ENCODE results near the gene S100A14. TPM values are rescaled to one million over a fixed set of nuclear protein-coding genes. Genes with fewer than 3 reads are reported as not detected.
"Not testable (repeated sequence)": the region's sequence is repeated elsewhere in the genome, so short reads cannot be mapped to it uniquely, and the experiment has no call there.

Gene S100A14
- total RNA-seq, 1 donor from 2014 or later: 51.3 TPM

DNA sequence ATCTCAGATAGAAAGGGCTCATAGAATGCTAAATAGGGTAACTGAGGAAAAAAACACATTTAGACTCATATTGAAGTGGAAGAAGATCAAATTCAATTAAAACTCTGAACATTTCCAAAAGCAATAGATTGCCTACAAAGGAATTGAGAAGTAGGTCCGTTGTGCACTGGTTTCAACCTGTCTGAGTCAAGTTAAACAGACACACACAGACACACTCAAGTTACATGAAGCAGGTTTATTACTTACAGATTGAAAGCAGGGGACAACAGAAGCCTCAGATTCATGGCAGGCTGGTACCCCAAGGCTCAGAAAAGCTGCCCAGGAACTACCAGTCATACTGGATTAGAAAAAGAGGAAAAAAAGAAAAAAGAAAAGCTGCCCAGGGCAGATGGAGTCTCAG, 29.8 kb downstream of the S100A14 start:
- DNase-seq (ENCODE audit: low spot score): no peak

DNA sequence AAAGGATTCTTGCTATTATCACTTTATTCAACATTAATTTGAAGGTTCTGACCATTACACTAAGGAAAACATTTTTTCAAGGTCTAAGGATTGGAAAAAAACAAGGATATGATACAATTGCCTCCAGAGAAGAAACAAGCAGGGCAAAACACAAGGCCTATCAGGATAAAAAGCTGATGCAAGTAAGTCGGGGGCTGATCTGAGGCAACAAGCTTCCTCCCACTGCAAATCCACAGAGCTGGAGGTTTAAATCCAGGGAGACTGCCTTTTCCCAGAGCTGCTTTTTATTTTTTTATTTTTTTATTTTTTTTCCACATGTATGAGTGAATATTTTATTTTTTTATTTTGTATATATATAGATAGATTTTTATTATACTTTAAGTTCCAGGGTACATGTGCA, 31.1 kb downstream of the S100A14 start:
- DNase-seq (ENCODE audit: low spot score): no peak

DNA sequence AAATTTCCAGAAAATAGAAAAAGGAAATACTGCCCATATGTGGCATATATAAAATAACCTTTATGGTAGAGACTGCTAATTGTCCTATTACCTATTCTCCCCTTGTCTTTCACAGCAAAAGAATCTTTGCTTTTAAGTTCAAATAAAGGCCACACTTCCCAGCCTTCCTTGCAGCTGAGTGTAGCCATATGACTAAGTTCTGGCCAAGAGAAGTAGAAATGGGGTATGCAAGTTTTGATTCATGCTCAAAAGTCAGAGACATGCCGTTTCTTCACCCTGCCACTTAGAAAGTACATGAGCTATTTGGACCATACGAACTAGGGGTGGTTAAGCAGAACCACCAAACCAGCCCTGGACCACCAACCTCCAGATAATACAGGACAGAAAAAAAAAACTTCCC, 32.1 kb downstream of the S100A14 start:
- no peak for DNase-seq (ENCODE audit: low spot score)

DNA sequence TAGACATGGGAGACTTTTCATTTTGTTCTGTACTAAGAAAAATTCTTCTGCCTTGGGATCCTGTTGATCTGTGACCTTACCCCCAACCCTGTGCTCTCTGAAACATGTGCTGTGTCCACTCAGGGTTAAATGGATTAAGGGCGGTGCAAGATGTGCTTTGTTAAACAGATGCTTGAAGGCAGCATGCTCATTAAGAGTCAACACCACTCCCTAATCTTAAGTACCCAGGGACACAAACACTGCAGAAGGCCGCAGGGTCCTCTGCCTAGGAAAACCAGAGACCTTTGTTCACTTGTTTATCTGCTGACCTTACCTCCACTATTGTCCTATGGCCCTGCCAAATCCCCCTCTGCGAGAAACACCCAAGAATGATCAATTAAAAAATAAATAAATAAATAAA, 32.6 kb downstream of the S100A14 start:
- DNase-seq (ENCODE audit: low spot score): not testable (repeated sequence)

DNA sequence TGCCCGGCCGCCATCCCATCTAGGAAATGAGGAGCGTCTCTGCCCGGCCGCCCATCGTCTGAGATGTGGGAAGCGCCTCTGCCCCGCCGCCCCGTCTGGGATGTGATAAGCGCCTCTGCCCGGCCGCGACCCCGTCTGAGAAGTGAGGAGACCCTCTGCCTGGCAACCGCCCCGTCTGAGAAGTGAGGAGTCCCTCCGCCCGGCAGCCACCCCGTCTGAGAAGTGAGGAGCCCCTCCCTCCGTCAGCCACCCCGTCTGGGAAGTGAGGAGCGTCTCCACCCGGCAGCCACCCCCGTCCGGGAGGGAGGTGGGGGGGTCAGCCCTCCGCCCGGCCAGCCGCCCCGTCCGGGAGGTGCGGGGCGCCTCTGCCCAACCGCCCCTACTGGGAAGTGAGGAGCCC, 33.3 kb downstream of the S100A14 start:
- not testable (repeated sequence) for DNase-seq (ENCODE audit: low spot score)

DNA sequence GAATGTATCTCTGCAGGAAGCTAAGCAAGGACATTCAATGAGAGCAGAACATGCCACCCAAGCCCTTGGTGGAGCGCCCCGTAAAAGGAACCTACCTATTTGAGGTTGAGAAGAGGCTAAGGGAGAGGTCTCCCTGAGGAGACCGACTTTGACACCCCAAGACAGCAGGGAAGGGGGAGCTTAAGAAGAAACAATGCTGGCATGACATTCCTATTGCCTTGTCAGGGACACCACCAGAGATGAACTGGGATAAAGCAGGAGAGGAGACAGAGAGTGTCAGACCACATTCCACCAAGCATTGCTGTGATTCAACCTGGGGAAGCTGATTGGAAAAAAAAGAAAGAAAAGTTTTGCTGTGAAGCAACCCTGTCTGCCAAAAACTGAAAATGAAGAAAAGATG, 37.2 kb downstream of the S100A14 start:
- DNase-seq (ENCODE audit: low spot score): no peak

DNA sequence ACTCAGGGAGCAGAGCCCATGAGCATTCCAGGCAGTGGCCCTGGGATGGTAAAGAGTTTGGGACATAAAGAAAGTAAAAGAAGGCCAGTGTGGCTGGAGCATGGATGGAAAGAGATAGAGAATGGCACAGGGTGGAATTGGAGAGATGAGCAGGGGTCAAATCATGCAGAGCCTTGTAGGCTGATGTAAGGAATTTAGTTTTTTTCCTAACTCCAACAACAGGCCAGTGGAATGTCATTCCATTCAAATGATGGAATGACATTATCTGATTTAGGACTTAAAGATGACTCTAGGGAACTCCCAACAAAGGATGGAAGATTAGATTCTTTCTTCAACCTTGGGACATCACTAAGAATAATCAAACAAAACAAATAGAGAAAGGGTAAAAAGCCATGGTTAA, 37.6 kb downstream of the S100A14 start:
- no peak for DNase-seq (ENCODE audit: low spot score)

DNA sequence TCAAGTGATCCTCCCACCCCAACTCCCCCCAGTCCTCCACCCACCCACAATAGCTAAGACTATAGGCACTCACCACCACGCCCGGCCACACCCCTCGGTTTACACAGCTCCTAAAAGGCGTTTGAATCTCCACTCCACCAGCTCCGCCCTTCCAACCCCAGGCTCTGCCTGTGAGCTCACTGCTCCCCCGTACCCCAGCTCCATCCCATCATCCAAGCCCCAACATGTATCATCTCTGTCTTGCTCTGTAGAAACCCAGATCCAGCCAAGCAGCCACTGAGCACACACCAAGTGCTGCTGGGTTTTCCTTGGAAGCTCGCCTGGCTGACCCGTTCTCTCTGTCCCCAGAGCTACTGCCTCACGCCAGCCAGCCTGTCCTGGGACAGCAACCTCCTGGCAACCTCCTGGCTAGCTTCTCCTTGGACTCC, 38.5 kb downstream of the S100A14 start:
- no peak for DNase-seq (ENCODE audit: low spot score)

DNA sequence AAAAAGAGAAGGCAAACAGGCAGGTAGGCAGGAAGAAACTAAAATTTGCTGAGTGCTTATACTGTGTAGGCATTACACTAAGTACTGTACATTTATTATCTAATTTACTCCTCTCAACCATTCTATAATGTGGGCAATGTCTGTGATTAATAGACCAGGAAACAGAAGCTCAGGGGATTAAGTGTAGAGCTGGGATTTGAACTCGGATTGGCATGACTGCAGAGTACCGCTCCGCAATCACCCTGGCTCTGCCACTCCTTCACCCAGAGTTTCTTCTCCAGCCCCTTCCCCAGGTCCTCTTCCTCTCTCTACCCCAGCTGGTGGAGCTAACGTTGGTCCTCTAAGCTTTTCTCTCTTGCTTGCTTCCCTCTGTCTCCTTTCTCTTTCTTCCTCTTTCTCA, 39.0 kb downstream of the S100A14 start:
- DNase-seq (ENCODE audit: low spot score): no peak

DNA sequence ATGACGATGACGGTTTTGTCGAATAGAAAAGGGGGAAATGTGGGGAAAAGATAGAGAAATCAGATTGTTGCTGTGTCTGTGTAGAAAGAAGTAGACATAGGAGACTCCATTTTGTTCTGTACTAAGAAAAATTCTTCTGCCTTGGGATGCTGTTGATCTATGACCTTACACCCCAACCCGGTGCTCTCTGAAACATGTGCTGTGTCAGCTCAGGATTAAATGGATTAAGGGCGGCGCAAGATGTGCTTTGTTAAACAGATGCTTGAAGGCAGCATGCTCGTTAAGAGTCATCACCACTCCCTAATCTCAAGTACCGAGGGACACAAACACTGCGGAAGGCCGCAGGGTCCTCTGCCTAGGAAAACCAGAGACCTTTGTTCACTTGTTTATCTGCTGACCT, 40.6 kb downstream of the S100A14 start:
- not testable (repeated sequence) for DNase-seq (ENCODE audit: low spot score)

DNA sequence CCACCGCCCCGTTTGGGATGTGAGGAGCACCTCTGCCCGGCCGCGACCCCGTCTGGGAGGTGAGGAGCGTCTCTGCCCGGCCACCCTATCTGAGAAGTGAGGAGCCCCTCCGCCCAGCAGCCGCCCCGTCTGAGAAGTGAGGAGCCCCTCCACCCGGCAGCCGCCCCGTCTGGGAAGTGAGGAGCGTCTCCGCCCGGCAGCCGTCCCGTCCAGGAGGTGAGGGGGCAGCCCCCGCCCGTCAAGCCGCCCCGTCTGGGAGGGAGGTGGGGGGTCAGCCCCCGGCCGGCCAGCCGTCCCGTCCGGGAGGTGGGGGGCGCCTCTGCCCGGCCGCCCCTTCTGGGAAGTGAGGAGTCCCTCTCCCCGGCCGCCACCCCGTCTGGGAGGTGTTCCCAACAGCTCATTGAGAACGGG, 41.0 kb downstream of the S100A14 start:
- not testable (repeated sequence) for DNase-seq (ENCODE audit: low spot score)

DNA sequence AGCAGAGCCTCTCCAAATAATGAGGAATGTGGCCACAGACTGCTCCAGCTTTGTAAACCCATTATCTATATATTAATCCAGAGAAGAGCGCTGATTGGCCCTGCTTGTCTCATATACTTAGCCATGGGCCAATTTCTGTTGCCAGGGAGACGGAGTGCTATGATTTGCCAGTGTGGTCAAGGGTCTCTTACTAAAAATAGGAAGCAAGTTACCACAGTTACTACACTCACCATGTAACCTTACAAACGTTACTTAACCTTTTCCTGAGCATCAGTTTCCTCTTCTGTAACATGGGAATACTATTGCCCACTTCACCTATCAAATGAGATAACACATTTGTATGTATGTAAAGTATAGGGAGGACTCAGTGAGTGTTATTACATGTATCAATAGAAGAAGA, 42.8 kb downstream of the S100A14 start:
- DNase-seq (ENCODE audit: low spot score): no peak

DNA sequence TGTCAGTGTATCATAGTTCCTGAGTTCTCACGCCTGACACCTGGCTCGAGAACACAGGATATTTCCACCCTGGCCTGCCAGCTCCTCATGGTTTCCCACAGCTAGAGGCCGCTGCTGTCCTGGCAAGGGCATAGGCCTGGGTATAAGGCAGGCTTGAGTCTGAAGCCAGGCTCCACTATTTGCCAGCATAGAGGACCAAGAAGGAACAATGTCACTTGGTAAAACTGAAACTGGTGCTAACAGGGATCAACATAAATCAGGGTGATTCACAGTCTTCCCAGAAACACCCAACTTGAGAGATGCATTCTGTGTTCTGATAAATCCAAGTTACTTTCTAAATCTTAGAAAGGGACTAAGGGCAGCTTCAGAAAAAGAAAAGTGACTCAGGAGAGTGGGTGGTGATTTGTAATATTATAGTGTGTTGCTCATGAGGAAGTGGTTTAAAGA, 43.5 kb downstream of the S100A14 start:
- DNase-seq (ENCODE audit: low spot score): peak; percentile 85

DNA sequence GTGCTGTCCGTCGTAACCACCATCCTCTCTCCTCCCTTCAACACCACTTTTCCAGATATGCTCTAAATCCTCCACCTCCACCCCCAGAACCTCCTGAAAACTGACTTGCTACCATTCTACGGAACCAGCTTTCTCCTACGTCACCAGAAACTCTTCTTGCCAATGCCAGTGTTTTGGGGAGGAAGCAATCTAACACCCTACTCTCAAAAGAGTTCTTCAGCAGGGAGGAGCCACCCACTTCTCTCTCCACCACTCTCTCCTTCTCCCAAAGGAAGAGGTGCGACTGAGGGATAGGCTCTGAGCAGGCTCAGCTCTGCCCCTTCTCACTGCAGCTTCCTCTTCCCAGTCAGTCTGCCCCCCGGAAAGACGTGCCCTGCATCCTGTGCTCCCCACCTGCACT, 44.4 kb downstream of the S100A14 start:
- DNase-seq (ENCODE audit: low spot score): no peak

DNA sequence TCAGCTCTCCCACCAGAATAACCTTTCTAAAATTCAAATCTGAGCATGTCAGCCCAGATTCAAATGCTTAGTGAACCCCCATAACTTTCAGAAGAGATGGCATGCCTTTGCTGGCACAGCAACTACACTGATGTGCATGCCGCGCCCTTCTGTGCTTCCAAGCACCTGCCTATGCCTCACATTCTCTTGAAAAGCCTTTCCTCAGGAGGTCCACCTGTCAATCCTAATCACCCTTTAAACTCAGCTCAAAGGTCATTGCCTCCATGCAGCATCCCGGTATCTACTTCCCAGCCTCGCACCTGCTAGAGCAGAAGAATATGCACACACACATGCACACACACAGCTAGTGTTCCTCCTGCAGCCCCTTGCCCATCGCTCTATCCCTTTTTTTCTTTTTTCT, 45.3 kb downstream of the S100A14 start:
- no peak for DNase-seq (ENCODE audit: low spot score)

DNA sequence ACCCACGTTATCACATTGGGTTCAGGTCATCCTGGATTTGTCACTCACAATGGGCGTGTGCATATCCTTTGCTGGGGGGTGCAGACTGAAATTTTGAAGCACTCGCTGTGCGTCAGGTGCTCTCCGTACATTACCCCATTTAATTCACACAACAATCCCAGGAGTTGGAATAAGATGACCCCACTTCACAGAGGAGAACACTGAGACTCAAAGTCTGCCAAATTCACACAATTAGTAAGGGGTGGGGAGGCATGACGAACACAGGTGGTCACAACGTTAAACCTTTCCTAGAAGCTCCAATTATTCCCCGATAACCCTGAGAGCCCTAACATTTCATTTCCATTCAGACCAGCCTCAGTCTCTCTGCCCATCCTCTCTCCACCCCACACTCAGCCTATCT, 46.7 kb downstream of the S100A14 start:
- no peak for DNase-seq (ENCODE audit: low spot score)

DNA sequence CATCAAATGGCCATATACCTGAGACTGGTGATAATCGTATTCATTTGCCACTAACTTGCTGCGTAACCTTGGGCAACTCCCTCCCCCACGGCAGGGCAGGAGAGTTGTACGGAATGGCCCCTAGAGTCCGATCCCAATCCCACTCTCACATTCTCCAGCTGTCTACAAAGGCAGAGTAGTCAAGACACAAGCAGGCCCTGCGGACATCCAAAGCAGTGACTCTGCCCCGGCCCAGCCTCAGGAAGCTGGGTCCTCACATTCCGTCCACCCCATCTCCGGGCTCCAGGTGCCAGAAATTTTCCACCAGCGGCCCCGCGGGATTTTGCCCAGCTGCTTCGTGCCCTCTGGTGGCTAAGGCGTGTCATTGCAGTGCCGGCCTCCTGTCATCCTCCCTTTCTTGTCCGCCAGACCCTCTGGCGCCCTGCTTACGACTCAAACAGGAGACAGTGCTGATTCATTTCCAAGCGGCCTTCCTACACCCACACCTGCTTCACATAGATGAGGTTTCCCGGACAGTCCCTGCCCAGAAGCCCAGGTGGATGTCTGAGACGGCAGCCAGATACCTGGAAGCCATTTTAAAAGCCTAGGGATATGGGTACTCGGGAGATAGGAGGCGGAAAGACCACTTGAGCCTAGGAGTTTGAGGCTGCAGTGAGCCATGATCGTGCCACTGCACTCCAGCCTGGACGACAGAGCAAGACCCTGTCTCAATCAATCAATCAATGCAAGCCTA, 47.6 kb downstream of the S100A14 start:
- peak; percentile 93 for DNase-seq (ENCODE audit: low spot score)

DNA sequence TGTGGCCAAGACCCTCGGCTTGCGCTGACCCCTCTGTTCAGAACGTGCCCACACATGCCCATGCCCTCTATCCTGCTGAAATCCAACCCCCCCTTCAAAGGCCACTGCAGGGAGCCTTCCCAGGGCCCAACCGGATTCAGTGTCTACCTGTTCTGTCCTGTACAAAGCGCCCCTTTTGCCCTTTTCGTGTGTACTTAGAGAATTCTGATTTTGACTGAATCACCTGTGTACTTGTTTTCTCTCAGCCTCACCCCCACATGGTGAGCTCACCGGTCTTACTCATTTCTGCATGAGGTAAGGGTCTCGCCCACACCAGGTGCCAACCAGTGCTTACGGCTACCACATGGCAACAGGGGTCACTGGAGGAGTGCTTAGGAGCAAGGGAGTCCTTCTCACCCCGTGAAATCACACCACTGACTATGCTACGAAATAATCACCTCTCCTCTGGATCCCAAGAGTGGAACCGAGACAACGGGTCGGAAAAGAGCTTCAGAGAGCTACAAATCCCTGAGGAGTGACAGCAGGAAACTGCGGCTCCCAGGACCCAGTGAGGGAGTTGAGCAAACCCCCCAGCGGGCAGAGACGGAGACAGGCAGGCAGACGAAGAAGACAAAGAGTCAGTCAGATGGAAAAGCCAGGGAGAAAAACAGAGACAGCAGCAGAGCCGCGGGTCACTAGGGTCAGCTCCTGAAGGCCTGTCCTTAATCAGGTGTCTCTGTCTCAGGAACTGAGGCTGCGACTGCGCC, 48.3 kb downstream of the S100A14 start:
- no peak for DNase-seq (ENCODE audit: low spot score)

DNA sequence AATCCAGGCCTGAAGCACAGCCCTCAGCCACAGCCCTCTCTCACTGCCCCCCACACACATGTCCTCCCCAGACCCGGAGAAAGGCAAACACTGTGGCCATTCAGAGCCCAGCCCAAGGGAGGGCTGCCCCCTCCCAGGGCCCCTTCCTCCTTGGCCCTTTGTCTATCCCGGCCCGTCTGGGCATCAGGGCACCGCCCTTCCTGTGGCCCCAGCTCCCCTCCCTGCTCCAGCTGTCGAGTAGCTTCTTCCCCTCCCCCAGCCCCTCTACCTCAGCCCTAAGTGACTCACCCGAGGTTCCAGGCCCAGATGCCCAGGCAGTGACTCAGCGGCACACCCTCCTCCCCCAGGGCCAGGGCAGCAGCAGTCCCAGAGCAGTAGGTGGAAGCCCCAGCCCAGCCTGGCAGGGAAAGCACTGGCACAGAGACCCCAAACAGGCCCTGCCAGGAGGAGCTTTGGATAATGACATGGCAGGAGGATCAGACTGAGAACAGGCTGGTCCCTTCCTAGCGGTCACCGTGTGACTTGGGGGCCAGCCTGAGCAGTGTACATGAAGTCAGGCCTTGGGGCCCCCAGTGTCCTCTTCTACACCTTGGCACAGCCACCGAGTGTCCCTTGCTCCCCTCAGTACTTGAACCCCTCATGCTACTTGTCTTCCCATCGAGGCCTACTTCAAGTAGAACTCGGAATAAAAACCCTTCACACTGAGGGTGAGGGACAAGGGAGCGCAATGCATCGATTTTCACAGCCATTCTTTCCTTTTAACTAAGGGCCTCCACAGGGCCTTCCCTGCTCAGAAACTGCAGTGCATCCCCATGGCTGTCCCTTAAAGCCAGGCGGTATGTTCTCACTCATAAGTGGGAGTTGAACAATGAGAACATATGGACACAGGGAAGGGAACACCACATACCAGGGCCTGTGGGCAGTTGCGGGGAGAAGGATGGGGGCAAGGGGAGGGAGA, 49.4 kb downstream of the S100A14 start:
- peak; percentile 97 for DNase-seq (ENCODE audit: low spot score)

DNA sequence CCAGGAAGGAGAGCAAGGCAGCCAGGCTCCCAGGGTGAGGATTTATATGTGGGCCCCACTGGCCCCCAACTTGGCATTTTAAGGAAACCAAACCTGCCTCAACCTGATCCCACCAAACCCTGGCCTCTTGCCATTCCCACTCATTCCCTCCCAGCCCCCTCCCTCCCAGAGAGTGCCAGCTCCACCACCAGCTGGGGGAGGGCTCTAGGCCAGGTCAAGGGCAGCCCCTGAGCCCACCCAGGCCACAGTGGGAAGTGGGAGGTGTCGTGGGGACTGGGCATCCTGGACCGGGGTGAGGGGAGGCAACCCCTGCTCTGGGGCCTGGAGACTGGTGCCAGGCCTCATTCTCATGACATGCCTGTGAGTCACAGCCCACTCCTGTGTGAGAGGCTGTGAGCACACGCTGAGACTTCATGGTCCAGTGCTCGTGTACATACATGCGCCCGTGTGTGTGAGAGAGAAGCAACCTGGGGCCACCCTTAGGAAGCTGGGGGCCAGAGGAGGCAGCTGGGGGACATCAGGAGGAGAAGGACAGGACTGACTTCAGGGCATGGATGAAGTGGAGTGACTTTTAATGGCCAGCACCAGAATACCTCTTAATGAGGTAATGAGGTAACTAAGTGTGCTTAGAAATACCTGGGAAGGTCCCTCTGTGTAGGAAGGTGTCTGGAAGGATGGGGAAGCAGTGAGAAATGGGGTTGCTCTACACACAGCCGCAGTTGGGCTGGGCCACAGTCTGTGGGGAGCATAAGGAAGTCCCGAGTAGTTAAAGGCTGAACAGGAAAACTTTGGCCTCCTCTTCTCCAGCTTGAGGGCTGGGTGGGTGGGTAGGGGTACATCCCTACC, 50.4 kb downstream of the S100A14 start, which contains the start of gene S100A2:
Gene S100A2 (minus strand): TSS at position 316 of the 846 bp plus-strand sequence. CDS start 1,967 bp downstream, outside the sequence.
- DNase-seq (ENCODE audit: low spot score): peak; percentile 78

Measured in ureter (tissue), 1 donor.